ENCODE measurements around the gene HDGFL2.

- TF ChIP-seq CTCF (IDR thresholded peaks at IDR 0.05; ENCODE audit: low read length) (no peak), EZH2 (optimal IDR thresholded peaks at IDR 0.05; ENCODE audit: low read depth, low read length) (no peak), EZH2phosphoT487 (IDR thresholded peaks at IDR 0.05; ENCODE audit: low read length) (no peak)
These were observed 41.3 kb upstream of the HDGFL2 start for GRCh38 chr19:4430760-4431159.
